Measurements from ENCODE around the gene FGFR3. TPM values are rescaled to one million over a fixed set of nuclear protein-coding genes. Genes with fewer than 3 reads are reported as not detected.

Gene FGFR3
- total RNA-seq, 1 experiment from 2014 or later: 8.9 TPM

DNA sequence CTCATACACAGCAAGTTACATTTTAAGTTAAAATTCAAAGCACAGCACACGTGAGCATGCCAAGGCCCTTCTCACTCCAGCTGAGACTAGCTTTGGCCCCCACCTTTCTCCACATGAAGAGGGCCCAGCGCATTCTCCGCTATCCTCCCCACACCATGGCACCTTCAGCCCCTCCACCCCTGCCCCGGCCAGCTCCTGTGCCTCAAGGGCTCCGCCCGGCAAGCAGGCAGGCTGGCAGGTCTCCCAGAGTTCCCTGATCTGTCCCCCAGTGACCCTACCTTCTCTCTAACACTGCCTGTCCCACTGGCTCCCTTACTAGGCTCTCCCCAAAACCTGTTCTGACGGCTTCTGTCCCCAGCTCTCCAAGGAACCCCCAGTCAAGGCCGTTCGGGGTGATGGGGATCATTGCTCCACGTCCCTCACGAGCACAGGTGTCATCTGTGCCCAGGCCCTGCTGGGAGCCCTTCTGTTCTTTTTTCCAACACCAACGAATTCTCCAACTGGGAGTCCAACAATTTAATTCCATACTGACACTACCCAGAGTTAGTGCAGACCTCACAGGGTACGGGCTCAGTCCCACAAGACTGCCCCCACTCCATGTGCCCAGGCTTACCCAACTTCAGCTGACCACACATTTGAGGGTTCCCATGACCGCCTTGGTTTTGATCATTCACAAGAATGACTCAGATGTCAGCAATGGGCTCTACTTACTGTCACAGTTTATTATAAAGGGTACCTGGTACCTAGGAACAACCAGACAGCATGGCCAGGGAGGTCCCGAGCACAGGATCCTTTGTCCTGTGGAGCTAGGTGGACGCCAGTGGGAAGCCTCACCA lies 58.7 kb downstream of the FGFR3 start:
- Histone ChIP-seq H3K27me3 (no peaks in the 10 kb centered on the region), H3K36me3 (peaks cover 3% of the 10 kb centered on the region), H3K9me3 (no peaks in the 10 kb centered on the region), H3K4me3 (no peak overlapping the region)
- no peak for DNase-seq

DNA sequence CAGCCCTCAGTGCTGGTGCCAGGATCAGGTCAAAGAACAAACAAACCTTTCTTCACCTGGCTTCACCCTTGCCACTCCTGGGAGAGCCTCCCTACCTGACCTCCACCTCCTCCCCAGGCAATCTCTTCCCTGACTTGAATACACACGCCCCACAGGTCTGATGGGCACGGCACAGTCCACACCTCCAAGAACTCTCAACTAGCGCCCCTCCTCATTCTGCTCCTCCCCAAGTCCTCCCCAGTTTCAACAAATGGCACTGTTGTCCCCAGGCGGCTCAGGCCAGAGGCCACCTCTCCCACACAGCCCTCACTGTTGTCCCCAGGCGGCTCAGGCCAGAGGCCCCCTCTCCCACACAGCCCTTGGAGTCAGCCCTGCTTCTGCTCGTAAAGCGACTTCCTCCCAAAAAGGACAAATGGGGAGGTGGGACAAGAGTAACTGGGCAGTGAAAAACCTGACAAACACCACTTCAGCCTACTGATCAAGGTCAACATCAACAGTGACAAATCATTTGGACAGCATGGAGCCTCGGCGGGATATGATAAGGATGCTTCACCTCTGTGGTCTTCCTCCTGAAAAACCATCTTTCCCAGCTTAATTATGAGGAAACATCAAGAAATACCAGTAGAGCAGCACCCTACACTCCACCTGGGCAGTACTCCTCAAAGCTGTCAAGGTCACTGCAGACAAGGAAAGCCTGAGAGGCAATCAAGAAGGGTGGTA lies 60.0 kb downstream of the FGFR3 start:
- Histone ChIP-seq H3K4me3 (no peak overlapping the region), H3K27me3 (no peaks in the 10 kb centered on the region), H3K36me3 (peaks cover 3% of the 10 kb centered on the region), H3K9me3 (no peaks in the 10 kb centered on the region)
- no peak for DNase-seq

DNA sequence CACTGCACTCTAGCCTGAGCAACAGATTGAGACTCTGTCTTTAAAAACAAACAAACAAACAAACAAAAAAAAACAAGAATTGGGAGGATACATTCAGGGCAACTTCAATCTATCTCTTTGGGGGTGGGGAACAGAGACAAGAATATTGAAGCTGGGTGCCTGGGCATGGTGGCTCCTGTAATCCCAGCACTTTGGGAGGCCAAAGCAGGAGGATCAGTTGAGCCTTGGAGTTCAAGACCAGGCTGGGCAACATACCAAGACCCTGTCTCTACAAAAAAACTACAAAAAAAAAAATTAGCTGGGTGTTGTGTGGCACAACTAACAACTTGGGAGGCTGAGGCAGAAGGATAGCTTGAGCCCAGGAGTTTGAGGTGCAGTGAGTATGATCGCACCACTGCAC lies 61.7 kb downstream of the FGFR3 start:
- Histone ChIP-seq H3K9me3 (no peaks in the 10 kb centered on the region), H3K36me3 (peaks cover 3% of the 10 kb centered on the region), H3K27me3 (no peaks in the 10 kb centered on the region), H3K4me3 (peak overlapping the region; percentile 82)
- DNase-seq: no peak

DNA sequence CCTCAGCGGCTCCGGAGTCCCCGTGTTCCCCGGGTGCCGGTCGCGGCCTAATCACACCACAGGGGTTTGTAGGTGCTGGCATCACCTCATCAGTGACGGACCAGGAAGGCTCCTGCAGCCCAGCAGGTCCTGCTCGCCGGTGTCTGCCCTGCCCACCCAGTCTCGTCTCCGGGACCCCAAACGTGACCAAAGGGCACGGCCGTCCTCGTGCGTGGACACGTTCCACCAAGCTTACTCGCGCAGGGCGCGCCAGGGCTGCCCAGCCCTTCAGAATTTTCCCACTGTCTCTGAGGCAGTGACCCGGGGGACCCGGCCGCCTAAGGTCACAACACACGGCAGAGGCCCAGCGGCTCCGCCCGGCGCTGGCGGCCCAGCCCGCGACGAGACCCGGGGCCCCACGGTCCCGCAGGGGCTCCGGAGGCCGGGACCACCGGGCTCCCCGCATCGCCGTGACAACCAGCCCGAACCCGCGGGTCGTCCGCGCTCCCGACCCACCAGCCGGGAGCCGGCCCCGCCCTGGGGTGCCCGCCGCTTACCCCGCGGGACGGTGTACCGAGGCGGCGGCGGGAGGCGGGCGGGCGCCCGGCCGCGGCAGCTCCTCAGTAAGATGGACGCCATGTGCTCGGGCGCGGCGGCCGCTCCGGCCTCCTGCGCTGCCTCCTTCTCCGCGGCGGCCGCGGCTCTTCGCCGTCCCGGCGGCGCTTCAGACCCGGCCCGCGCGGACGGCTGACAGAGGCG lies 62.4 kb downstream of the FGFR3 start:
- Histone ChIP-seq H3K36me3 (peaks cover 3% of the 10 kb centered on the region), H3K4me3 (peak overlapping the region; percentile 82), H3K27me3 (no peaks in the 10 kb centered on the region), H3K9me3 (no peaks in the 10 kb centered on the region)
- DNase-seq: peak; percentile 27

DNA sequence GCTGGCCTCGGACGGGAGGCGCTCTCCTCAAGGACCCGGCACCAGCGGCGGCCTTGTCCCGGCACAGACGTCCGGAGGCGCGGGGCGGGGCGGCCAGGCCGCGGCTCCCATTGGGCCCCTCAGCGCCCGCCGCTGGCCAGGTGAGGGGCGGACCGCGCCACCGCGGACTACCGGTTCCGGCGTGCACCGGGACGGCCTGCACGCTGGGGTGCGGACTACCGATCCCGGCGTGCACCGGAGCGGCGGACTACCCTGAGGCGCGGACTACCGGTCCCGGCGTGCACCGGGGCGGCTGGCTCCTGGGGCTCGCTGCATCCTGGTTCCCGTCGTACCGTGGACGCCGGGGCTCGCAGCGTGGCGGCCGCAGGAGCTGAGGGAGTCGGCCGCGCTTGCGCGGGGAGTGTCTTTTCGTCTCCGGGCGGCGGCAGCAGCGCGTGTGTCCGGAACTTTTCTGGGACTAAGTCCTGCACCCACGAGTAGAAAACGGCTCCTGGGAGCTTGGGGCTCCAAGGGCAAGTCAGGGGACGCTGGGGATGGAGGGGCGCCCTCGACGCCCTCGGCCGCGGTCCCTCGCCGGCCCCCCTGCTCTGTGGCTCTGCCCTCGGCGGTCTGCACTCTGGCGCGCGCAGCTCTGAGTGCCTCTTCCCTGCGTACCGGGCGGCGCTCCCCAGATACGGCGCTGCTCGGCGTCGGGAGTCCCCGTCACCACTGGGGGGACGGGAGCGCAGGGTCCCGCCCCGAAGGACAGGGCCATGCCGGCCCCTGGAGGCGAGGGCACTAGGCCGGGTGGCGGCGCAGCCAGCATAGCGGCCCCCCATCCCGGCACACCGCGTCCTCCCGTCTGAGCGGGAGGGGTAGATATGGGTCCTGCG lies 63.2 kb downstream of the FGFR3 start, which contains the start of gene LETM1:
Gene LETM1 (minus strand): TSS at position 86 of the 872 bp plus-strand sequence. CDS start 206 bp downstream, outside the sequence.
- Histone ChIP-seq H3K36me3 (peaks cover 3% of the 10 kb centered on the region), H3K27me3 (no peaks in the 10 kb centered on the region), H3K9me3 (no peaks in the 10 kb centered on the region), H3K4me3 (peak within 1 kb of the TSS; percentile 82)
- DNase-seq: peak; percentile 92

DNA sequence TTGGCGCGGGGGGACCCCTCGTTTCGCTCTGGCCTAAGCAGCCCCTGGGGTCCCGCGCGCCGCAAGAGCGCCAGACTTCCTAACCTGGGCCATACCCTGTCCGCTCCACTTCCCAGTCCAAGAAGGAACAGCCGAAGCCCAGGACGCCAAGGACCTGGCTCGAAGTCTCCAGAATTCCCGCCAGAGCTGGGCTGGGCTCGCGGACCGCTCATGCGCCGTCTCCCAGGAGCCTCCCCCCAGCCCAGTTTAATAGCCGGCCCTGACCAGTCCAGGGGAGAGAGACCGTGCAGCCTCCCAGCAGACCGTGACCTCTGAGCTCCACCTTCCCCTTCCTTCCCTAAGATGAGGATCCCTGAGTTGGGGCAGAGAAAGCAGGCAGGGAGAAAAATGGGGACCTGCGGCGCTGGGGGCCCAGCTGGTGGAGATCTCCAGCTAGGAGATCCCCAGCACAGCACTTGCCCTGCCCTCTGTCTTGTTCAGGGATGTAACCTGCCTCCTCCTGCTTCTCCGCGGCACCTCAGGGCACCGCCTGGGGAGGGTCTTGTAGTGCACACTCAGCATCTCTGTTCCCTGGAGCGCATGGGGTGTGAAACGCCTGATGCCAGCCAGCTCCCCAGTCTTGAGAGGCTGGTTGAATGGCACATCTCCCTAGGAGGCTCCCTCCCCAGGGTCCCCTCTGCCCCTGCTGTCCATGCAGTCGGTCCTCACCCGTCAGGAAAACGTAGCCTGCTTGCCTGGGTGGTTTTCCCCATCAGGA lies 64.0 kb downstream of the FGFR3 start:
- peaks cover 3% of the 10 kb centered on the region for H3K36me3 ChIP-seq
- H3K27me3 ChIP-seq: no peaks in the 10 kb centered on the region
- H3K4me3 ChIP-seq: peak overlapping the region; percentile 82
- DNase-seq: peak; percentile 15
- no peaks in the 10 kb centered on the region for H3K9me3 ChIP-seq

DNA sequence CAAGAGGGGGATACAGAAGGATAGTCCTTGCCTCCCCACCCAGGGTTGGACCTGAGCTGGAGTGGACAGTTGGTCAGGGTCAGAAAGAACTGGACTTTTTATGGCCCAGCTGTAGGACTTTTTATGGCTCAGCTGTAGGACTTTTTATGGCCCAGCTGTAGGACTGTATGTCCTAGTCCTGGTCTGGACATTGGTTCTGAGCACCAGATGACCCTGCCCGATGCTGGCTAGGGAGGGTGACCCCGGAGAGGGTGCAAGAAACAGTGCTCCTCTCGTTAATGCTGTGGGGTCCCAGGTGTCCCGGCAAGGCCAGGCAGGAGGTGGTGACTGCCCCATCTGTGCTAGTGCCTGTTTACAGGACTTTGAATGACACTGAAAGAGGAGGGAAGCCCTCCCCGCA lies 64.8 kb downstream of the FGFR3 start:
- no peak for DNase-seq
- no peaks in the 10 kb centered on the region for H3K9me3 ChIP-seq

More for the DNA sequence above, 64.8 kb downstream of the FGFR3 start:
- H3K27me3 ChIP-seq: no peaks in the 10 kb centered on the region
- H3K36me3 ChIP-seq: peaks cover 3% of the 10 kb centered on the region
- no peak overlapping the region for H3K4me3 ChIP-seq

Other genes with a start within 250 kb of the FGFR3 start
- gene FAM53A, start 109.0 kb upstream of the FGFR3 start, total RNA-seq (2014; rRNA removed; shearing (Covaris generic); ENCODE audit: low replicate concordance): 2.6 and 4.0 TPM in 2 replicates
- 72.1 and 99.1 TPM in 2 replicates for gene SLBP, start 81.0 kb upstream of the FGFR3 start, total RNA-seq (2014; rRNA removed; shearing (Covaris generic); ENCODE audit: low replicate concordance)
- gene TMEM129, start 72.0 kb upstream of the FGFR3 start, total RNA-seq (2014; rRNA removed; shearing (Covaris generic); ENCODE audit: low replicate concordance): 11.2 and 15.7 TPM in 2 replicates
- gene TACC3, start 71.8 kb upstream of the FGFR3 start, total RNA-seq (2014; rRNA removed; shearing (Covaris generic); ENCODE audit: low replicate concordance): 67.1 and 72.9 TPM in 2 replicates
- 31.7 and 49.4 TPM in 2 replicates for gene LETM1, start 62.9 kb downstream of the FGFR3 start, total RNA-seq (2014; rRNA removed; shearing (Covaris generic); ENCODE audit: low replicate concordance)
- 34.1 and 39.9 TPM in 2 replicates for gene NSD2, start 78.1 kb downstream of the FGFR3 start, total RNA-seq (2014; rRNA removed; shearing (Covaris generic); ENCODE audit: low replicate concordance)
- 4.7 and 15.0 TPM in 2 replicates for gene NELFA, start 215.7 kb downstream of the FGFR3 start, total RNA-seq (2014; rRNA removed; shearing (Covaris generic); ENCODE audit: low replicate concordance)